Measurements from ENCODE around the gene BPGM. TPM values are rescaled to one million over a fixed set of nuclear protein-coding genes. Genes with fewer than 3 reads are reported as not detected.
A peak's percentile ranks its signal among the peaks of the same experiment; 100 is the strongest.

BPGM gene
- total and polyA plus RNA-seq, 9 of the 15 experiments (the other 6 are each of a cell fraction or from before 2014, with no cell fraction given) = 14.1 to 46.1 (median 21.2) TPM

DNA sequence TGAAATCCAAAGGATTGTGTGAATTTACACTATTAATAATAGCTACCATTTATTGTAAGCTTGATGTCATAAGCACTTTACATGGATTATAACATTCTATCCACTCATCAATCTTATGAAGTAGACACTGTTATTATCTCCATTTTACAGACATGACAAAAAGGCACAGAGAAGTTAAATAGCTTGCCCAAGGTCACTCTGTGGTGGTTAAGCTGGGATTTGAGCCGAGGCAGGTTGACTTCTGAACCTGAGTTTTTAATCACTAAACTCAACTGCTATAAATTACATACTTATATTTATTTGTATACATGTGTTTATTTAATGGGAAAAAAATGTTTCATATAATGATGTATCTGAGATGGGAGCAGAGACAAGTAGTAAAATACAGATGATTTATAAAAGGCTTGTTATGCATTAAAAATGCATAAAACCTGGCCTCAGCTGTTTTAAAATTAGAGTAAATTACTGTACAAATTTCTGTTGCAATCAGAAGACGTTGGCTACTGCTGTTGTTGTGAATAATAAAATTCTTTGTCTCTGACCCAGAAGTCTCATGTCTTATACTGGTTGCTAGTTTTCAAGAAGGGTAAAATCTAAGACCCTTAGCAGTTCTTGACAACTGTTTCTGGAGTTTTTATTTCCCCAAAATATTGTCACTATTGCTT, 71.7 kb downstream of the BPGM start:
- no peaks in the 10 kb centered on the region for H3K4me1 ChIP-seq (replicated peaks in 1 of 2; ENCODE audit: control insufficient read depth in 2 of 2, insufficient read depth in 2 of 2, low read length in 2 of 2)
- no peak overlapping the region for H3K9ac ChIP-seq (ENCODE audit: insufficient read depth in 1 of 2, low read depth in 2 of 2, low read length in 2 of 2)
- H3K9me1 ChIP-seq (ENCODE audit: control insufficient read depth, insufficient read depth, low read length) = no peaks in the 10 kb centered on the region
- 0% methylated on average over 2 of the region's 2 CpGs for WGBS (ENCODE audit: insufficient coverage, low coverage, missing lambda C conversion rate)
- ChIA-PET POLR2A (no interaction called here), CTCF (ENCODE audit: low intra/inter-chr PET ratio) (no interaction called here)
- no TSS peak for BruUV-seq (replicated peaks)
- DNase-seq (ENCODE audit: extremely low read depth in 1 of 4, low spot score in 3 of 4) (no peak), FAIRE-seq (no peak), ATAC-seq (no peak)
- no peak overlapping the region for H3K4me3 ChIP-seq
- TF ChIP-seq NR4A1 (CRISPR knock-in tag; IDR thresholded peaks at IDR 0.05) = no peak
- no peak for TF ChIP-seq NR4A1 (tag; IDR thresholded peaks at IDR 0.05)
- no peak for TF ChIP-seq ZNF311 (CRISPR knock-in tag; IDR thresholded peaks at IDR 0.05)
- H3K27me3 ChIP-seq (ENCODE audit: control insufficient read depth in 2 of 2, insufficient read depth in 2 of 2, low read length in 2 of 2) = peaks cover 11 to 14% of the 10 kb centered on the region in 2 experiments; a peak in 4 of 5 replicates
- H3K36me3 ChIP-seq (ENCODE audit: control insufficient read depth, insufficient read depth, low read length) = no peaks in the 10 kb centered on the region
- H2AFZ ChIP-seq (ENCODE audit: low read depth, low read length) = no peak overlapping the region
- H3K79me2 ChIP-seq (ENCODE audit: control insufficient read depth, insufficient read depth, low read length) = no peaks in the 10 kb centered on the region
- H3K27ac ChIP-seq (ENCODE audit: extremely low read depth, low read depth, low read length) = no peak overlapping the region
- no peak overlapping the region for H3K4me2 ChIP-seq (ENCODE audit: insufficient read depth, low read length)
- in situ Hi-C loops (cut with MboI) = no loop called here
- H4K20me1 ChIP-seq (replicated peaks; ENCODE audit: control insufficient read depth, insufficient read depth, low read length) = no peaks in the 10 kb centered on the region
- intact Hi-C loops (cut with micrococcal nuclease) = loop anchor here (10.0 kb wide), 1 partner anchor 204 kb away; no protein-coding TSS in a partner anchor
- no peaks in the 10 kb centered on the region for H3K9me3 ChIP-seq (replicated peaks; ENCODE audit: control insufficient read depth, insufficient read depth, low read depth, low read length)

DNA sequence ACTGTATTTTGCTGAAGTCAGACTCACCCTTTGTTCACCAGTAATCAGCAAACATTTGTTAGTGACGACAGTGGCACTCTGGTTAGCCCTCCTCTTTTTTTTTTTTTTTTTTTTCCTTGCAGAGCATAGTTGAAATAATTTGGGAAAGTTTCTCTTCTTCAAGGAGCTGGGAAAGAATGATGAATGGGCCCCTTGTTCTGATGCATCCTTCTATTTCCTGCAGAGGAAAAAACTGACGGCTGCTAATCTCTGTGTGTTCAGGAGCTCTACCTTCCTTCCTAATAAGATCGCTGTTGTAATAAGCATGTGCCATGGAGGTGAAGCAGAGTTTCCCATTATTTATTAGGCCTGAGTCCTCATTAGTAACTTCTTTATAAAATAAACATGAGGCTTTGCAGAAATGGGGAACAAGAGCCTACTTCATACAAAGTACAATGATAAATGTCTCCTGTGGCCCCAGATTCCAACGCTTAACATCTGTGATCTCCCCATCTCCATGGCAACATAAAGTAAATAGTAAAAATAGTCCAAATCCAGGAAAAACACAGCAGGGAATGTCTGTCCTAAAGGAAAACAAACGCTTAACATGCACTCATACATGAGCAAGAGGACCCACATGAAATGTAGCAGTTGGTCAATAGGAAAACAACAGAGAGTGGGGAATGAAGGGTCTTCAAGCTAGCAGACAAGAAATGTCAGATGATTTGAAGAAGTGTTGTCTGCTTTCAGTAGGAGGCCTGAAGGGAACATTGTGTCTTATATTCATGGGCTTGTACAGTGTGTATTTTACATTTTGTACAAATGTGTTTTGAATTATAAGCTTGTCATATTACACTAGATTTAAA, 73.7 kb downstream of the BPGM start:
- Histone ChIP-seq H3K79me2 (ENCODE audit: control insufficient read depth, insufficient read depth, low read length) (no peaks in the 10 kb centered on the region), H3K36me3 (ENCODE audit: control insufficient read depth, insufficient read depth, low read length) (no peaks in the 10 kb centered on the region), H3K9me1 (ENCODE audit: control insufficient read depth, insufficient read depth, low read length) (no peaks in the 10 kb centered on the region), H3K27ac (ENCODE audit: extremely low read depth, low read depth, low read length) (no peak overlapping the region), H3K27me3 (ENCODE audit: control insufficient read depth in 2 of 2, insufficient read depth in 2 of 2, low read length in 2 of 2) (peaks cover 8 to 14% of the 10 kb centered on the region in 2 experiments; a peak in 4 of 5 replicates), H3K4me1 (replicated peaks in 1 of 2; ENCODE audit: control insufficient read depth in 2 of 2, insufficient read depth in 2 of 2, low read length in 2 of 2) (no peaks in the 10 kb centered on the region), H4K20me1 (replicated peaks; ENCODE audit: control insufficient read depth, insufficient read depth, low read length) (no peaks in the 10 kb centered on the region), H3K4me2 (ENCODE audit: insufficient read depth, low read length) (no peak overlapping the region), H3K4me3 (no peak overlapping the region), H2AFZ (ENCODE audit: low read depth, low read length) (no peak overlapping the region), H3K9ac (ENCODE audit: insufficient read depth in 1 of 2, low read depth in 2 of 2, low read length in 2 of 2) (no peak overlapping the region), H3K9me3 (replicated peaks; ENCODE audit: control insufficient read depth, insufficient read depth, low read depth, low read length) (no peaks in the 10 kb centered on the region)
- ChIA-PET POLR2A (interaction anchor here (0.6 to 1.4 kb wide), 5 partner anchors 9 to 74 kb away, joined by 3 to 4 read pairs (median 3); no protein-coding TSS in a partner anchor), CTCF (ENCODE audit: low intra/inter-chr PET ratio) (no interaction called here)
- DNase-seq (ENCODE audit: extremely low read depth in 1 of 4, low spot score in 3 of 4) (no peak), FAIRE-seq (no peak), ATAC-seq (no peak)
- in situ Hi-C loops (cut with MboI) (no loop called here), intact Hi-C loops (cut with micrococcal nuclease) (loop anchor here (5.0 kb wide), 1 partner anchor 222 kb away; no protein-coding TSS in a partner anchor)
- TF ChIP-seq RFX1 (IDR thresholded peaks at IDR 0.05) (peak; percentile 63), JUNB (CRISPR knock-in tag; conservative IDR thresholded peaks at IDR 0.05) (no peak)
- BruUV-seq (replicated peaks) = no TSS peak
- 0% methylated on average over 5 of the region's 5 CpGs for WGBS (ENCODE audit: insufficient coverage, low coverage, missing lambda C conversion rate)

Measured in K562 (cell line).